GM18858 (cell line): ENCODE results near the gene PITPNM3.

ENCODE experiments used
- ATAC-seq: cut with Tn5 transposase; IDR thresholded peaks from one replicate; pipeline ENCODE4 v1.9.1; 2021; ENCODE audit not compliant: unreplicated experiment

The PITPNM3 gene

GRCh38 chr17:6551869-6552531 lies 4.4 kb downstream of the PITPNM3 start:
- ATAC-seq = no peak

- ATAC-seq = no peak
Observed at GRCh38 chr17:6551356-6551755, 5.0 kb downstream of the PITPNM3 start.

- ATAC-seq = no peak
Observed at GRCh38 chr17:6549384-6550036, 6.8 kb downstream of the PITPNM3 start.

- no peak for ATAC-seq
Observed at GRCh38 chr17:6548578-6549330, 7.6 kb downstream of the PITPNM3 start.

GRCh38 chr17:6548034-6548433 lies 8.3 kb downstream of the PITPNM3 start:
- ATAC-seq = no peak

- no peak for ATAC-seq
Observed at GRCh38 chr17:6547336-6547735, 9.0 kb downstream of the PITPNM3 start.

- ATAC-seq = no peak
Observed at GRCh38 chr17:6546069-6546718, 10.2 kb downstream of the PITPNM3 start.

GRCh38 chr17:6545291-6545690 lies 11.1 kb downstream of the PITPNM3 start:
- ATAC-seq = no peak

GRCh38 chr17:6544011-6544370 lies 12.4 kb downstream of the PITPNM3 start:
- no peak for ATAC-seq

- no peak for ATAC-seq
Observed at GRCh38 chr17:6543079-6544010, 13.0 kb downstream of the PITPNM3 start.

- ATAC-seq = no peak
Observed at GRCh38 chr17:6542577-6542976, 13.8 kb downstream of the PITPNM3 start.

- ATAC-seq = no peak
Observed at GRCh38 chr17:6541886-6542285, 14.5 kb downstream of the PITPNM3 start.

- ATAC-seq = no peak
Observed at GRCh38 chr17:6539871-6540270, 16.5 kb downstream of the PITPNM3 start.

GRCh38 chr17:6536566-6537065 lies 19.7 kb downstream of the PITPNM3 start:
- no peak for ATAC-seq

- no peak for ATAC-seq
Observed at GRCh38 chr17:6536053-6536452, 20.3 kb downstream of the PITPNM3 start.

- ATAC-seq = no peak
Observed at GRCh38 chr17:6534846-6535514, 21.4 kb downstream of the PITPNM3 start.

- no peak for ATAC-seq
Observed at GRCh38 chr17:6532441-6532885, 23.9 kb downstream of the PITPNM3 start.

- ATAC-seq = no peak
Observed at GRCh38 chr17:6531575-6531974, 24.8 kb downstream of the PITPNM3 start.

GRCh38 chr17:6530324-6530920 lies 25.9 kb downstream of the PITPNM3 start:
- no peak for ATAC-seq
